Measurements from ENCODE around the gene HECTD1.
"Not testable (repeated sequence)": the region's sequence is repeated elsewhere in the genome, so short reads cannot be mapped to it uniquely, and the experiment has no call there.

Gene HECTD1

GRCh38 chr14:31203414-31203742 lies 4.2 kb downstream of the HECTD1 start:
- H3K4me3 ChIP-seq (ENCODE audit: low read depth, low read length) = no peak overlapping the region
- DNase-seq (ENCODE audit: low read depth) = no peak

GRCh38 chr14:31201111-31201510 lies 6.5 kb downstream of the HECTD1 start:
- no peak for DNase-seq (ENCODE audit: low read depth)
- H3K4me3 ChIP-seq (ENCODE audit: low read depth, low read length) = no peak overlapping the region

GRCh38 chr14:31200702-31200990 lies 6.9 kb downstream of the HECTD1 start:
- DNase-seq (ENCODE audit: low read depth) = no peak
- no peak overlapping the region for H3K4me3 ChIP-seq (ENCODE audit: low read depth, low read length)

- DNase-seq (ENCODE audit: low read depth) = no peak
- H3K4me3 ChIP-seq (ENCODE audit: low read depth, low read length) = no peak overlapping the region
These were observed 9.9 kb downstream of the HECTD1 start for GRCh38 chr14:31197671-31198070.

GRCh38 chr14:31196839-31197492 lies 10.6 kb downstream of the HECTD1 start:
- no peak for DNase-seq (ENCODE audit: low read depth)
- H3K4me3 ChIP-seq (ENCODE audit: low read depth, low read length) = no peak overlapping the region

- H3K4me3 ChIP-seq (ENCODE audit: low read depth, low read length) = no peak overlapping the region
- no peak for DNase-seq (ENCODE audit: low read depth)
These were observed 12.9 kb downstream of the HECTD1 start for GRCh38 chr14:31194661-31195060.

GRCh38 chr14:31194095-31194494 lies 13.5 kb downstream of the HECTD1 start:
- H3K4me3 ChIP-seq (ENCODE audit: low read depth, low read length) = no peak overlapping the region
- DNase-seq (ENCODE audit: low read depth) = no peak

GRCh38 chr14:31192544-31192943 lies 15.0 kb downstream of the HECTD1 start:
- H3K4me3 ChIP-seq (ENCODE audit: low read depth, low read length); DNase-seq (ENCODE audit: low read depth): not testable (repeated sequence)

GRCh38 chr14:31190717-31191263 lies 16.8 kb downstream of the HECTD1 start:
- no peak for DNase-seq (ENCODE audit: low read depth)
- H3K4me3 ChIP-seq (ENCODE audit: low read depth, low read length) = no peak overlapping the region

- H3K4me3 ChIP-seq (ENCODE audit: low read depth, low read length) = no peak overlapping the region
- DNase-seq (ENCODE audit: low read depth) = no peak
These were observed 17.4 kb downstream of the HECTD1 start for GRCh38 chr14:31190219-31190603.

- DNase-seq (ENCODE audit: low read depth) = no peak
- no peak overlapping the region for H3K4me3 ChIP-seq (ENCODE audit: low read depth, low read length)
These were observed 18.0 kb downstream of the HECTD1 start for GRCh38 chr14:31189346-31190218.

- DNase-seq (ENCODE audit: low read depth) = no peak
- H3K4me3 ChIP-seq (ENCODE audit: low read depth, low read length) = no peak overlapping the region
These were observed 18.8 kb downstream of the HECTD1 start for GRCh38 chr14:31188744-31189143.

- not testable (repeated sequence) for H3K4me3 ChIP-seq (ENCODE audit: low read depth, low read length); DNase-seq (ENCODE audit: low read depth)
These were observed 25.6 kb downstream of the HECTD1 start for GRCh38 chr14:31182016-31182415.

- no peak for DNase-seq (ENCODE audit: low read depth)
- H3K4me3 ChIP-seq (ENCODE audit: low read depth, low read length) = no peak overlapping the region
These were observed 26.3 kb downstream of the HECTD1 start for GRCh38 chr14:31181271-31181670.

GRCh38 chr14:31180299-31181051 lies 27.1 kb downstream of the HECTD1 start:
- DNase-seq (ENCODE audit: low read depth) = no peak
- no peak overlapping the region for H3K4me3 ChIP-seq (ENCODE audit: low read depth, low read length)

- DNase-seq (ENCODE audit: low read depth) = no peak
- no peak overlapping the region for H3K4me3 ChIP-seq (ENCODE audit: low read depth, low read length)
These were observed 33.2 kb downstream of the HECTD1 start for GRCh38 chr14:31174433-31174832.

- no peak for DNase-seq (ENCODE audit: low read depth)
- no peak overlapping the region for H3K4me3 ChIP-seq (ENCODE audit: low read depth, low read length)
These were observed 34.3 kb downstream of the HECTD1 start for GRCh38 chr14:31173120-31173837.

GRCh38 chr14:31172084-31172483 lies 35.5 kb downstream of the HECTD1 start:
- H3K4me3 ChIP-seq (ENCODE audit: low read depth, low read length) = no peak overlapping the region
- no peak for DNase-seq (ENCODE audit: low read depth)

GRCh38 chr14:31170411-31170810 lies 37.2 kb downstream of the HECTD1 start:
- no peak overlapping the region for H3K4me3 ChIP-seq (ENCODE audit: low read depth, low read length)
- no peak for DNase-seq (ENCODE audit: low read depth)

- no peak overlapping the region for H3K4me3 ChIP-seq (ENCODE audit: low read depth, low read length)
- no peak for DNase-seq (ENCODE audit: low read depth)
These were observed 37.7 kb downstream of the HECTD1 start for GRCh38 chr14:31169877-31170276.
